Nephron progenitor cell (in vitro differentiated cells): ENCODE data around the gene NRXN2.

Experiments
- DNase-seq: peaks from one replicate; pipeline ENCODE4 v3.0.0; 2021
- H3K27ac Mint-ChIP-seq: 2 replicates; pipeline ENCODE4 v1.8.0; 2021; ENCODE audit warnings: mild to moderate bottlenecking, moderate library complexity, mixed read lengths
- H3K27me3 Mint-ChIP-seq: 2 replicates; pipeline ENCODE4 v1.8.0; 2021; ENCODE audit warnings: mild to moderate bottlenecking, low read depth, mixed read lengths; ENCODE audit not compliant: poor library complexity
- H3K36me3 Mint-ChIP-seq: 2 replicates; pipeline ENCODE4 v1.8.0; 2021; ENCODE audit warnings: low read depth, mixed read lengths
- H3K4me1 Mint-ChIP-seq: 2 replicates; pipeline ENCODE4 v1.8.0; 2021; ENCODE audit warnings: mixed read lengths
- H3K4me3 Mint-ChIP-seq: 2 replicates; pipeline ENCODE4 v1.8.0; 2021; ENCODE audit warnings: mild to moderate bottlenecking, moderate library complexity, mixed read lengths
- H3K9me3 Mint-ChIP-seq: 2 replicates; pipeline ENCODE4 v1.8.0; 2021; ENCODE audit warnings: mild to moderate bottlenecking, moderate library complexity, mixed read lengths
- TF ChIP-seq, protein P1 (sequence below): fragments of 200-600 bp; sonication (generic); IDR thresholded peaks from 2 replicates; pipeline ENCODE4 v1.5.0; 2021; ENCODE audit warnings: antibody characterized with exemption

Gene NRXN2

DNA sequence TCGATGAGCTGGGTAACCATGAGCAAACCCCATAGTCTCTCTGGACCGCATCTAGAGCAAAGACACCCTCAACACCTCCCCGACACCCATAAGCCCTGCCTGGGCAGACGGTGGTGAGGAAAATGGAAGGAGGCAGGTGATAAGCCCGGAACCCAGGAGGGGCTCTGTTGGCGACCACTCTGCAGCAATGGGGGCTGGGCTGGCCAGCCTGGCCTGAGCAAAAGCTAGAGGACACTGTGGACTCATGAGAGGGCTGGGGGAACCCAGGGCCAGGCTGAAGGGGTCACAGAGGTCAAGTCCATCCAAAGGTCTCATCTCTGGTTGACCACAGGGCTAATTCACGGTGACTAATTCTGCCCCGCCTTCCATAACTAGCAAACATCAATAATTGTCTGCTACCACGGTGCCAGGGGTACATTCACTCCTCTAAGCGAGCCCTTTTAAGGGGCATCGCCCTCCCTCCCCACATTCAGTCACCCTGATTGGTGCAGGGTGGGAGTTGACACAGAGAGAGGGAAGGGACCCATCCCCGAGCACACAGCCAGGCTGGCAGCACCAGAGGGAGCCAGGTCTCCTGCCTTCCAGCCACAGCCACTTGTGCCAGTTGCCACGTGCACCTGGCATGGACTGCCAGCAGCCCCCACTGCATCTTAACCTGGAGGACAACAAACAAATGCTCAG is 32.8 kb upstream of the NRXN2 start:
- TF ChIP-seq, protein P1, sequence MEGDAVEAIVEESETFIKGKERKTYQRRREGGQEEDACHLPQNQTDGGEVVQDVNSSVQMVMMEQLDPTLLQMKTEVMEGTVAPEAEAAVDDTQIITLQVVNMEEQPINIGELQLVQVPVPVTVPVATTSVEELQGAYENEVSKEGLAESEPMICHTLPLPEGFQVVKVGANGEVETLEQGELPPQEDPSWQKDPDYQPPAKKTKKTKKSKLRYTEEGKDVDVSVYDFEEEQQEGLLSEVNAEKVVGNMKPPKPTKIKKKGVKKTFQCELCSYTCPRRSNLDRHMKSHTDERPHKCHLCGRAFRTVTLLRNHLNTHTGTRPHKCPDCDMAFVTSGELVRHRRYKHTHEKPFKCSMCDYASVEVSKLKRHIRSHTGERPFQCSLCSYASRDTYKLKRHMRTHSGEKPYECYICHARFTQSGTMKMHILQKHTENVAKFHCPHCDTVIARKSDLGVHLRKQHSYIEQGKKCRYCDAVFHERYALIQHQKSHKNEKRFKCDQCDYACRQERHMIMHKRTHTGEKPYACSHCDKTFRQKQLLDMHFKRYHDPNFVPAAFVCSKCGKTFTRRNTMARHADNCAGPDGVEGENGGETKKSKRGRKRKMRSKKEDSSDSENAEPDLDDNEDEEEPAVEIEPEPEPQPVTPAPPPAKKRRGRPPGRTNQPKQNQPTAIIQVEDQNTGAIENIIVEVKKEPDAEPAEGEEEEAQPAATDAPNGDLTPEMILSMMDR: no peak
- DNase-seq: no peak
- H3K27me3 Mint-ChIP-seq: peaks cover 7% of the 10 kb centered on the region
- H3K27ac Mint-ChIP-seq: no peak overlapping the region
- no peaks in the 10 kb centered on the region for H3K9me3 Mint-ChIP-seq
- H3K4me1 Mint-ChIP-seq: peaks cover 86% of the 10 kb centered on the region
- H3K36me3 Mint-ChIP-seq: peaks cover 19% of the 10 kb centered on the region
- no peak overlapping the region for H3K4me3 Mint-ChIP-seq

DNA sequence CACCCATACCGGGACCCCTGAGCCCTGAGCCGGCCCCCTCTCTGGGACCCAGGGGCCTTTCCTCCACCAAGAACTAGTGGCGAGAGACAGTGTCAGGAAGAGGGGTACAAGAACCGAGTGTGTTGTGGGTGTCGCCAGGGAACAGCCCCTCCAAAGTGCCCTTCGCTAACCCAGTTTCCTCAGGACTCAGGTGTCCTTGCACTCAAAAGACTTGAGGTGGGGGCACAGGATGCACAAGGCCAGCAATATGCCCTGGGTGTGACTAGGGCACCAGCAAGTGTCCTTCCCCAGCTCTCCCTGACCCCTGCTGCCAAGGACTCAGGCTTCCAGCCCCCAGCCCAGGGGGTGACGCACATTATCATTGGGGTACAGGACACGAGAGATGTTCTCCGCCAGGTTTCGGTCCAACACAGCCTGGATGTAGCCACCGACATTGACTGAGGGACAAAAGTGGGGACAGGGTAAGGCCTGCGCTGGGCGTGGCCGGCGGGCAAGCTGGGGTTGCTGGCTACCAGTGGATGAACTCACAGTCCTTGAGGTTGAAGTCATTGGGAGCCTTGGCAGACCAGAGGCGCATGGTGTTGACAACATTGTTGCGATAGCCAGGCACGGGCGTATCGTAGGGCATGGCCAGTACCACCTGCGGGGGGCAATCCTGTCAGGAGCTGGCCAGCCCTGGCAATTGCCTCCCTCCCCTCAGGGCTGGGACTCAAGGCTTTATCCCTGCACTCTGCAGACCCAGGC is 32.1 kb upstream of the NRXN2 start:
- TF ChIP-seq, protein P1: no peak
- Mint-ChIP-seq H3K36me3 (peaks cover 27% of the 10 kb centered on the region), H3K27ac (no peak overlapping the region), H3K4me3 (no peak overlapping the region), H3K27me3 (peaks cover 9% of the 10 kb centered on the region), H3K4me1 (peaks cover 79% of the 10 kb centered on the region), H3K9me3 (no peaks in the 10 kb centered on the region)
- DNase-seq: no peak

GRCh38 chr11:64754124-64754918 is 31.3 kb upstream of the NRXN2 start:
- no peak for DNase-seq

GRCh38 chr11:64753380-64754123 is 30.6 kb upstream of the NRXN2 start:
- H3K4me1 Mint-ChIP-seq: peaks cover 64% of the 10 kb centered on the region
- H3K27me3 Mint-ChIP-seq: peaks cover 9% of the 10 kb centered on the region
- H3K36me3 Mint-ChIP-seq: peaks cover 30% of the 10 kb centered on the region
- H3K27ac Mint-ChIP-seq: no peak overlapping the region
- DNase-seq: no peak
- no peak overlapping the region for H3K4me3 Mint-ChIP-seq
- TF ChIP-seq, protein P1: no peak
- no peaks in the 10 kb centered on the region for H3K9me3 Mint-ChIP-seq

More at GRCh38 chr11:64754124-64754918, 31.3 kb upstream of the NRXN2 start:
- H3K36me3 Mint-ChIP-seq: peaks cover 30% of the 10 kb centered on the region
- no peak overlapping the region for H3K27ac Mint-ChIP-seq
- H3K27me3 Mint-ChIP-seq: peaks cover 9% of the 10 kb centered on the region
- TF ChIP-seq, protein P1: no peak
- H3K4me3 Mint-ChIP-seq: no peak overlapping the region
- no peaks in the 10 kb centered on the region for H3K9me3 Mint-ChIP-seq
- peaks cover 71% of the 10 kb centered on the region for H3K4me1 Mint-ChIP-seq

DNA sequence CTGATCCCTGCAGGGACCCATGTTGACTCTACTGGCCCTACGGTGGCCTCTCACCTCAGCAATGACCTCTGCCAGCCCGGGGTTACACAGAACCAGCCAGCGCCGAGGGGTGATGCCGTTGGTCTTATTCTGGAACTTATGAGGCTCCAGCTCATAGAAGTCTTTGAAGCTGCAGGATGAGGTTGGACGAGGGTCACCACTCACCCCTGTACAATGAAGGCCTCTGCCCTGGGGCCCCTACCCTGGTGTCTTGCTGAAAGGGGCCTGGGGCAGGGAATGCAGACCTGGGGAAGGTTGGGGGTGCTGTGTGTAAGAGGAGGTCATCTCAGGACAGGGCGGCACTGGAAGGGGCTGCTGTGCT is 30.0 kb upstream of the NRXN2 start:
- peaks cover 12% of the 10 kb centered on the region for H3K27me3 Mint-ChIP-seq
- H3K4me3 Mint-ChIP-seq: no peak overlapping the region
- H3K9me3 Mint-ChIP-seq: no peaks in the 10 kb centered on the region
- TF ChIP-seq, protein P1: no peak
- H3K4me1 Mint-ChIP-seq: peaks cover 61% of the 10 kb centered on the region
- peak overlapping the region; percentile 61 for H3K27ac Mint-ChIP-seq
- peaks cover 34% of the 10 kb centered on the region for H3K36me3 Mint-ChIP-seq
- DNase-seq: no peak
